Cardiac atrium fibroblast (primary cell): ENCODE results near the gene USP16. TPM values are rescaled to one million over a fixed set of nuclear protein-coding genes. Genes with fewer than 3 reads are reported as not detected.

ENCODE experiments used
- total RNA-seq: library from RNA; depleted of rRNA; stranded (reverse); fragments of >200 nt; gene quantifications from 2 replicates; pipeline ENCODE4 v1.2.3, GENCODE V29; 2015

Gene USP16
- total RNA-seq: 24.9 and 25.4 TPM in 2 replicates

GRCh38 chr21:29024474-29025327 is at the start of gene USP16:
TSS of gene USP16 (plus strand) at chr21:29024668. CDS start at chr21:29027914, 3,246 bp downstream.

GRCh38 chr21:28992526-28993292 is 31.8 kb upstream of the USP16 start, which contains the start of gene LTN1:
TSS of gene LTN1 (minus strand) at chr21:28992877. CDS start at chr21:28992805, 72 bp downstream.

GRCh38 chr21:29073222-29074006 is 48.9 kb downstream of the USP16 start, which contains the start of gene CCT8:
TSS of gene CCT8 (minus strand) at chr21:29073648. CDS start at chr21:29073590, 58 bp downstream.

Other genes starting within 250 kb of the USP16 start
- gene LTN1, start 31.8 kb upstream of the USP16 start, total RNA-seq: 16.8 and 20.4 TPM in 2 replicates
- gene RWDD2B, start 5.3 kb upstream of the USP16 start, total RNA-seq: 18.5 and 18.6 TPM in 2 replicates
- 152 and 159 TPM in 2 replicates for gene CCT8, start 49.0 kb downstream of the USP16 start, total RNA-seq
- gene MAP3K7CL, start 106.0 kb downstream of the USP16 start, total RNA-seq: 6.3 and 10.1 TPM in 2 replicates